HG02981 (cell line): ENCODE measurements around the gene TNNC1.

Source experiments
- ATAC-seq: cut with Tn5 transposase; IDR thresholded peaks from one replicate; pipeline ENCODE4 v1.9.1; 2021; ENCODE audit warnings: mild to moderate bottlenecking, moderate library complexity; ENCODE audit not compliant: unreplicated experiment

The TNNC1 gene

GRCh38 chr3:52453496-52454249, at the start of gene TNNC1:
Gene TNNC1 (minus strand): TSS chr3:52454041. CDS start chr3:52454015, 26 bp downstream.
- ATAC-seq, result no peak

DNA sequence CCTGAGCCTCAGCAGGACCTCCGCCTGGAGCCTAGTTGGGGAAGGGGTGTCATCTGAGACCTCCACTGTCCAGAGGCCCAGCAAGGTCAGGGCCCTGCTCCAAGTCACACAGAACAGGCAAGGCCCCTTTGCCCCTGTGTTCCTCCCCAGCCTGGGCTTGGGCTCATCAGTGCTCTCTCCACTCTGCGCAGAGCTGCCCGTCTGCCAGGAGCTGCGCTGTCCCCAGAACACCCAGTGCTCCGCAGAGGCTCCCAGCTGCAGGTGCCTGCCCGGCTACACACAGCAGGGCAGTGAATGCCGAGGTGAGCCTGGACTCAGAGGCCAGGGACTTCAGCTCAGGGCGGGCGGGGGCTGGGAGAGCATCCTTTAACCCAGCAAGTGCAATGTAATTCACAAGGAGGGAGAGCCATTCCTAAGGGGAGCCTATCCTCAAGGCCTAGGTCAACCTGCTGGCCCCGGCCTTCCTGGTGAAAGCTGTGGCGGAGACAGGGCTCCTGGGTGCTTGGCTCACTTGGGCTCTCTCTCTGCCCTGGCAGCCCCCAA, 49.0 kb upstream of the TNNC1 start:
- ATAC-seq, result no peak

DNA sequence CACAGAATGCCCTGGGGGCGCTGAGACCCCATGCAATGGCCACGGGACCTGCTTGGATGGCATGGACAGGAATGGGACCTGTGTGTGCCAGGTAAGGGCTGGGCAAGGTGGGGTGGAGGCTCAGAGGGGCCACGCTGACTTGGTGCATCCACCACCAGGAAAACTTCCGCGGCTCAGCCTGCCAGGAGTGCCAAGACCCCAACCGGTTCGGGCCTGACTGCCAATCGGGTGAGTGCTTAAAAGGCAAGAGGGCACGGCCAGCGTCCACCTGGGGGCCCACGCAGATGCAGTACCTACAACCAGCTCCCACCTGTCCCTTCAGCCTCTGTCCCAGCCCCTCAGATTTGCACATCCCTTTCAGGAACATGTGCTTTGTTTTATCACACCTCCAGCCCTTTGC, 48.2 kb upstream of the TNNC1 start:
- ATAC-seq, result no peak

- no peak for ATAC-seq
Measured at GRCh38 chr3:52501046-52501445, 47.2 kb upstream of the TNNC1 start.

GRCh38 chr3:52498137-52499054, 44.6 kb upstream of the TNNC1 start:
- ATAC-seq, result no peak

DNA sequence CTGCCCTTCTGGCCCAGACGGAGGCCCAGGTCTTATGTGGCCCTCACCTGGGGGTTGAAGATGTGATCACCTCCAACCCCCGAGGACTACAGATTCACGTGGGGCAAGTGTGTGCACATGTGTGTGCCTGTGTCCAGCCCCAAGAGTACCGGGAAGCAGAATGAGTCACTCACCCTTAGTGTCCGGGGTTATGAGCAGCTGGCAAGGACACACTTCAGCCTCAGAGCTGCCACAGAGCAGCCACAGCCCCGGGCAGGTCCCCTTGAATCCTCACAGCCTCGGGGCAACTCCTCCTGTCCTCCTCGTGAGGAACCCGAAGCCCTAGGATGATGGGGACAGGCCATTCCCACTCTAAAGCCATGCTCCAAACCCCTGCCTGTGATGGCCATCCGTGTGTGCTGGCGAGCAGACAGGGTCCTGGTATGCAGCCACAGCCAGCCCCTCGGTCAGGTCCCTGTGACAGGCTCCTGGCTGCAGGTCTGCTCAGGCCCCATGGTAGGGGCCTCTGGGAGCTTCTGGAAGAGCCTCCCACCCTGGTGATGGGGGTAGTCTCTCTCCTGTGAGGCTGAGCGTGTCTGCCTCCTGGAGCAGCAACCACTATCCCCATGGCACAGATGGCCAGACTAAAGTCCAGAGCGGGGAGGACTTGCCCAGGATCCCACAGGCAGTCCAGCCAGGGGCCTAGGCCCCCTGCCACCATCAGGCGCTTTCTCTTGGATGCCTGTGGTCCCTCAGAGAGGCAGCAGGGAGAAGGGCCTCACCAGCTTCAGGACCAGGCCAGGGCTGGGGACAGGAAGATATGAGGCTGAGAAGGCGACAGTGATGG, 42.1 kb upstream of the TNNC1 start:
- no peak for ATAC-seq

- ATAC-seq, result no peak
Measured at GRCh38 chr3:52494886-52495495, 41.1 kb upstream of the TNNC1 start, which contains the start of gene STAB1. Gene STAB1 (plus strand): TSS chr3:52495338. CDS start chr3:52495414, 76 bp downstream.

DNA sequence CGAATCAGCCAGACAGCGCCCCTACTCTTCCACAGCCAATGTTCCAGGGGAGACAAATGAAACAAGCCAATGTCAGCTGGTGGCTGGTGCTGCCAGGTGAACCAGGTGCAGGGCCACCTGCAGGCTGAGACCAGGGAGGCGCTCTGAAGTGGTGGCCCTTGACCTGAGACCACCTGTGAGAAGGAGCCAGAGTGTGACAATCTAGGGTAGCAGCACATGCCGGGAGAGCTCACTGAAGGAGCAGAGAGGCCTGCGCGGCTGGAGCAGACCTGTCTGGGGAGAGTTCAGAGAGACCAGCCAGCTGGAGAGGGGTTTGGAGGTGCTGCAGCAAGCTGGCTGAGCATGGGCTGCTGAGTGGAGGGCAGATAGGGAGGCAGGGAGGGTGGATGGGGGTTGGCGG, 40.6 kb upstream of the TNNC1 start:
- no peak for ATAC-seq

DNA sequence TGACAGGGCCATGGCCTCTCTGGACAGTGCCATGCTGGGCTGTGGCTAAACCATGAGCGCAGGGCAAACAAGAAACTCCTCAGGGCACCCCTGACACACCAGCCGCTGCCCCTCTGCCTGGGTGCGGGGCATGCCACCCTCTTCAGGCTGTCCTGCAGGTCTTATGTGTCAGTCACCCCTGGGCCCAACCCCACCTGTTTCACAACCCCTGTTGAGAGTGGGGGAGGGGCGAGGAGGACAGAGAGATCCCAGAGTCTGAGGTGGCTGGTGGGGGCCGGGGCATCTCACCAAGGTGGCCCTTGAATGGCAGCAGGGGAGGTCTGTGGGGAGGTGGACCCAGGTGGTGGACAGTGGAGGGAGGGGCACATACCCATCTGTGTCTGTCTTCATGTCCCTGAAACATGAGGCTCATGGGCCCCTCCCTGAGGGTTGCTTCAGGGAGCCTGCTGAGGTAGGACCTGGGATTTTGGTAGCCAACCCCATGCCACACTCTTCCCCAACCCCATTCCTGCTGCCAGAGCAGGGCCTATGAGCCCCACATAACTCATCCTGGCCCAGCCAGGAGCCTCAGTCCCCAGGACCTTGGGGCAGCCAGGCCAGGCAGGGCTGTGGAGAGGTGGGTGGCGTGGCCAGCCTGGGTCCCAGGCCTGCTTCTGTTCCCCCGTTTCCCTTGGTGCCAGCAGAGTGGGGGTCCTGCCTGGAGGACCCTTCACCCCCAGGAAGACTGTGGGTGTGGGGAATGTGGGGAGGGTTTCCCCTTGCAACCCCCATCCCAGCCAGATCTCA, 39.6 kb upstream of the TNNC1 start:
- no peak for ATAC-seq

DNA sequence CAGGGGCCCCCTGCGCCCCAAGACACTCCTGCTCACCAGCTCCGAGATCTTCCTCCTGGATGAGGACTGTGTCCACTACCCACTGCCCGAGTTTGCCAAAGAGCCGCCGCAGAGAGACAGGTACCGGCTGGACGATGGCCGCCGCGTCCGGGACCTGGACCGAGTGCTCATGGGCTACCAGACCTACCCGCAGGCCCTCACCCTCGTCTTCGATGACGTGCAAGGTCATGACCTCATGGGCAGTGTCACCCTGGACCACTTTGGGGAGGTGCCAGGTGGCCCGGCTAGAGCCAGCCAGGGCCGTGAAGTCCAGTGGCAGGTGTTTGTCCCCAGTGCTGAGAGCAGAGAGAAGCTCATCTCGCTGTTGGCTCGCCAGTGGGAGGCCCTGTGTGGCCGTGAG, 38.2 kb upstream of the TNNC1 start:
- no peak for ATAC-seq

DNA sequence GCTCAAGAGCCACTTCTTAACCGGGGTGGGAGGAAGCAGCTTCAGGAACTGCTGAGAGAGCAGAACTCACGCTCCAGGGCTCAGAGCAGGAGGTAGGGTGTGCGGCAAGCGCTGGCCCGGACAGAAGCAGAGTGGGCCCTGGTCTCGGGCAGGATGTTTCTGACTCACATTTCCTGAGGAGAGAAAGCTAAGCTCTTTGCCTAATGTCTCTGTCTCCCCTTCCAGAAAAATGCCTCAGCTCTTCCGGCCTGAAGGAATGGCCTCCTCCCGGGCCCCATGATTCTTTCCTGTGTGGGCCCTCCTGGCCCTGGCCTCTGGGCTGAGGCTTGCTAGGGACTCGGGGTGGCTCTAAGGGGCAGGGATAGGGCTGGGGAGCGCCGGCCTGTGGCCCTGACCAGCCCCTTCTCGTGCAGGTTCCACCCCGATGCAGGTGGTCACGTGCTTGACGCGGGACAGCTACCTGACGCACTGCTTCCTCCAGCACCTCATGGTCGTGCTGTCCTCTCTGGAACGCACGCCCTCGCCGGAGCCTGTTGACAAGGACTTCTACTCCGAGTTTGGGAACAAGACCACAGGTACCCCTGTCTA, 37.2 kb upstream of the TNNC1 start:
- no peak for ATAC-seq

GRCh38 chr3:52490035-52490938, 36.4 kb upstream of the TNNC1 start:
- no peak for ATAC-seq

GRCh38 chr3:52489453-52489852, 35.6 kb upstream of the TNNC1 start:
- ATAC-seq, result no peak

GRCh38 chr3:52488746-52489145, 34.9 kb upstream of the TNNC1 start:
- no peak for ATAC-seq

DNA sequence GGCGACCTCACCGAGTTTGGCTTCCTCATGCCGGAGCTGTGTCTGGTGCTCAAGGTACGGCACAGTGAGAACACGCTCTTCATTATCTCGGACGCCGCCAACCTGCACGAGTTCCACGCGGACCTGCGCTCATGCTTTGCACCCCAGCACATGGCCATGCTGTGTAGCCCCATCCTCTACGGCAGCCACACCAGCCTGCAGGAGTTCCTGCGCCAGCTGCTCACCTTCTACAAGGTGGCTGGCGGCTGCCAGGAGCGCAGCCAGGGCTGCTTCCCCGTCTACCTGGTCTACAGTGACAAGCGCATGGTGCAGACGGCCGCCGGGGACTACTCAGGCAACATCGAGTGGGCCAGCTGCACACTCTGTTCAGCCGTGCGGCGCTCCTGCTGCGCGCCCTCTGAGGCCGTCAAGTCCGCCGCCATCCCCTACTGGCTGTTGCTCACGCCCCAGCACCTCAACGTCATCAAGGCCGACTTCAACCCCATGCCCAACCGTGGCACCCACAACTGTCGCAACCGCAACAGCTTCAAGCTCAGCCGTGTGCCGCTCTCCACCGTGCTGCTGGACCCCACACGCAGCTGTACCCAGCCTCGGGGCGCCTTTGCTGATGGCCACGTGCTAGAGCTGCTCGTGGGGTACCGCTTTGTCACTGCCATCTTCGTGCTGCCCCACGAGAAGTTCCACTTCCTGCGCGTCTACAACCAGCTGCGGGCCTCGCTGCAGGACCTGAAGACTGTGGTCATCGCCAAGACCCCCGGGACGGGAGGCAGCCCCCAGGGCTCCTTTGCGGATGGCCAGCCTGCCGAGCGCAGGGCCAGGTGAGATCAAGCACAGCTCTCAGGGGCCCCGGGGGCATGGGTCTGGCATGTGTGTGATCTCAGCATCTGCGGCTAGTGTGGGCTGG, 34.2 kb upstream of the TNNC1 start:
- ATAC-seq, result no peak

GRCh38 chr3:52487050-52487787, 33.4 kb upstream of the TNNC1 start:
- no peak for ATAC-seq
